GM18517 (cell line): ENCODE results near the gene TM7SF3.

Experiments used
- ATAC-seq: cut with Tn5 transposase; IDR thresholded peaks from one replicate; pipeline ENCODE4 v1.9.1; 2021; ENCODE audit warnings: mild to moderate bottlenecking, moderate library complexity; ENCODE audit not compliant: unreplicated experiment

Gene TM7SF3

GRCh38 chr12:26935636-26936378 lies 78.4 kb downstream of the TM7SF3 start:
- no peak for ATAC-seq

GRCh38 chr12:26929590-26929989 lies 84.6 kb downstream of the TM7SF3 start:
- no peak for ATAC-seq

- no peak for ATAC-seq
Measured at GRCh38 chr12:26928661-26929060, 85.5 kb downstream of the TM7SF3 start.
